DMS114 treated with DMSO at 0.1 percent for 48 hours (cell line): ENCODE results near the gene ENDOU.

ENCODE experiments used
- DNase-seq: peaks from one replicate; lab custom pipeline; 2025; ENCODE audit not compliant: unreplicated experiment; lab: John Stamatoyannopoulos, UW

ENDOU gene

DNA sequence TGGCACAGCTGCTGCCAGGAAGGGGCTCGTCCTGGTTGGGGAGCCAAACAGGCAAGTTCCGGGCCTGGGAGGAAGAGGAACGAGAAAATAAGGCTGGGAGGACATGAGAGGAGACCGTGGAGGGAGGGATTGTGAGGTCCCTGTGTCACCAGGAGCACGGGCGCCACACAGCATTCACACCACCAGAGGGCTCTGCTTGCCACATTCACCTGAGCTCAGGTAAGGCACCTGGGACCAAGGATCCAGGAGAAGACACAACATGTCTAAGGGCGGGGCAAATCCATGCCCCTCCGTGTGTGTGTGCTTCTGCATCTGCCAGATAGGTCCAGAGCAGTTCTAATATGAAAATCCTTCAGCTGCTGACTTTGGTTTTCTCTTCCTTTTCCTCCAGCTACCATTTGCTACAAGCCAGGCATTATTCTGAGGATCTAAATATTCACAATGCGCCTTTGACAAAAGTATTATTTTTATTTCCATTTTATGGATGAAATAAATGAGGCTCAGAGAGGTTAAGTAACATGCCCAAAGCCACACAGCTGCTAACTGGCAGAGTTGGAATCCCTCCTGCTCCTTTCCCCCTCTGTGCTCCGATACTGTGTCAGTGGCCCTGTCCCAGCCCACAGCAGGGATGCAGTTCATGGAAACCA is 18.8 kb upstream of the ENDOU start:
- no peak for DNase-seq

- DNase-seq: no peak
Observed at GRCh38 chr12:47743311-47743860, 18.1 kb upstream of the ENDOU start.

- no peak for DNase-seq
Observed at GRCh38 chr12:47742253-47742825, 17.0 kb upstream of the ENDOU start.

DNA sequence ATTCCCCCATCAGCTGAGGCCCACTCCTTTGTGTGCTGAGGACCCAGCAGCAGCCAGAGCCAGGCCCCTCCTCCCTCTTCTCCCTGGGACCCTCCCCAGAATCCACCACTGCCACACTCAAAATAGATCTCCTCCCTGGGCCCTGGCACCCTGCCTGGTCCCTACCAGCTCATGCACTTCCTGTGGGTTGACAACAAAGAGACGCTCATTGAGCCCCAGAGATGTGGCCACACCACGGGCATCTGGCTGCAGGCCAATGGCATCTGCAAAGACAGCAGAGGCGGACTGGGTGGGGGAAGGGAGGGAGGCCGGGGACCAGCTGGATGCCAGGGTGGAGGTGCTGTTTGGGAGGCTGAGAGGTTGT is 16.0 kb upstream of the ENDOU start:
- DNase-seq: no peak

DNA sequence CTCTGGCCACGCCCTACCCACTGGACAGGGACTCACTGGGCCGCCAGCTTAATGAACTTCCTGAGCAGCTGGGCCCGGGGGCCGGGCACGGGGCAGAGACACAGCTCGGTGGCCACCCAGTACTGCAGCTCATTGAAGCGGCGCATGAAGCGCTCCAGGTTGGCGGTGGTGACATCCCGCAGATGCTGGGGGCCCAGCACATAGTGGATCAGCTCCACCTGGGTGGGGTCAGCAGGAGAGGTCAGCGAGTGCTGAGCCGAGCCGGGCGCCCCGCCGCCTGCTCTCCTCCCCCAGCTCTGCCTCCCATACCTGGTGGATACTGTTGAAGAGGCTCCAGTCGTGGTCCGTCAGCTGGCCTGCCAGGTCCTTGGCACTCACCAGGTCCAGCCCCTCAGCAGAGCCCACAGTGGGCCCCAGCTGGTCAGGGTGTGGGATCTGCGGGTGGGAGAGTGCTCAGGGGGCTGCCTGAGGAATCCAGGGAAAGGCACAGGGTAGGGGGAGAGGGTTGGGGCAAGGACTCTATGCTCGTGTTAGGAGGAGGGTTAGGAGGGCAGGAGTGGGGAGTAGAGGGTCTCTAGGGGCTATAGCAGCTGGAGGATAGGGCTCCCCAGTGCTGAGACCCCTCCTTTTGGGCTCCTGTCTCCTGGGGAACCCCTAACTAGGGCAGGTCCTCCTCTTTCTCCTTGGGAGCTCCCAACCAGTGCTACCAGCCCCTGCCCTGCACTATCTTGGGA is 15.5 kb upstream of the ENDOU start:
- DNase-seq: no peak

DNA sequence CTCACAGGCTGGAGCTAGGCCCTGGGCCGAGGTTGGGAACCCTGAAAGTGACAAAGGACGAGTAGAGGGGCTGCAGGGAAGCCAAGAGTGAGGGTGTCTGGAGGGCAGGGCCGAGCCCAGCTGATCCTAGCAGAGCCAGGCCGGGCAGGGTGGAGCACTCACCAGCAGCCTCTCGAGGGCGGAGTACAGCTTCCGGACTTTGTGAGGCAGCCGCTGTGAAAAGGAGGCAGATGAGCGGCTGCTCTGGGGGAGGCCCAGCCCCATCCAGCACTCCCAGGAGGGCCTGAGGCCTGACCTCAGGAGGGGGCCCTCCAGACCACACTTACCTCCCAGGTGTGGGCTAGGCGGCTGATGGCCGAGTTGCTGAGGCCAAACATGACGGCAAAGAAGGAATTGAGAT is 14.7 kb upstream of the ENDOU start:
- no peak for DNase-seq

GRCh38 chr12:47739297-47739696 is 14.0 kb upstream of the ENDOU start:
- no peak for DNase-seq

DNA sequence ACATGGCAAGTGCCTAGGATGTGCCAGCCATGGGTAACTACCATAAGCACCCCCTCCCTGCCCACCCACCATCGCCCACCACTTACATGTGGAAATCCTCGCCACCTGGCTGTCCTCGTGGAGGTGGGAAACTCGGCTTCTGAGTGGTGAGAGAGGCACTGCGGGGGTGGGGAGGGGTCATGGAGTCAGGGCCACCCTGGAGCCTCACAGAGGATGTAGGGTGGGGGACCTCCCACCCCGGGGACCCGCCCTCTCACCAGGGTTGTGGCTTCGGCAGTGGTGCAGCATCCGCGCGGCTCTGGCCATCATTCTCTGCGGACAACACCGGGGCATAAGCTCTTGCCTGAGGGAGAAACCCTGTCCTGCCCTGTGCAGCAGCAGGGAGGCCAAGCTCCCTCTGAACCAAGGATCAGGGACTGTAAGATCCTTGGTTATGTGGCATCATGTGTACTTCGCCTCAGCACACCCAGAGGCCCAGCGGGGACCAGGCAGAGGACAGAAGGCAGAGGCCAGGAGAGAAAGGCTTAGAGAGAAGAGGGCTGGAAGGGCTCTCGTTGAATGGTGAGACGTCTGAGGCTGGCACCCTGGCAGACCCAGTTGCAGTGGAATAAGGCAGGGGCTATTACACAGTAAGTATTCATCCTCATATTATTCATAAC is 12.8 kb upstream of the ENDOU start:
- no peak for DNase-seq

GRCh38 chr12:47736877-47737676 is 11.8 kb upstream of the ENDOU start:
- DNase-seq: no peak

GRCh38 chr12:47736216-47736615 is 10.9 kb upstream of the ENDOU start:
- DNase-seq: no peak

DNA sequence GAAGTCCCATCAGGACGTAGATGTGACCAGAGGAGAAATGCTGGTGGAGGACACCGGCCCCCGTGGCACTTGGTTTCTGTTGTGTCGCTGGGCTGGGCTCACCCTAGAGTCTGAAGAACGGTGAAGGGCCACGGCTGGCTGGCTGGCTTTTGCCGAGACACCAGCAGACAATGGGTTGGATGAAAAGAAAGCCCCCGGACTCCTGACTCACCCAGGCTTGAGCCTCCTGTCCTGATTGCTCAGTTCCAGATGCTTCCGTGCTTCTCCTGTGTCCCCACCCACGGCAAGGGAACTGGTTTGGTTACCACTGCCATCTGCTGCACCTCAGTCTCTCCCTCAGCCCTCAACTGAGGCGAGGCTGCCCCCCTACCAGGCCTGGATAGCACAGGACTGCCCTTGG is 10.4 kb upstream of the ENDOU start:
- no peak for DNase-seq

DNA sequence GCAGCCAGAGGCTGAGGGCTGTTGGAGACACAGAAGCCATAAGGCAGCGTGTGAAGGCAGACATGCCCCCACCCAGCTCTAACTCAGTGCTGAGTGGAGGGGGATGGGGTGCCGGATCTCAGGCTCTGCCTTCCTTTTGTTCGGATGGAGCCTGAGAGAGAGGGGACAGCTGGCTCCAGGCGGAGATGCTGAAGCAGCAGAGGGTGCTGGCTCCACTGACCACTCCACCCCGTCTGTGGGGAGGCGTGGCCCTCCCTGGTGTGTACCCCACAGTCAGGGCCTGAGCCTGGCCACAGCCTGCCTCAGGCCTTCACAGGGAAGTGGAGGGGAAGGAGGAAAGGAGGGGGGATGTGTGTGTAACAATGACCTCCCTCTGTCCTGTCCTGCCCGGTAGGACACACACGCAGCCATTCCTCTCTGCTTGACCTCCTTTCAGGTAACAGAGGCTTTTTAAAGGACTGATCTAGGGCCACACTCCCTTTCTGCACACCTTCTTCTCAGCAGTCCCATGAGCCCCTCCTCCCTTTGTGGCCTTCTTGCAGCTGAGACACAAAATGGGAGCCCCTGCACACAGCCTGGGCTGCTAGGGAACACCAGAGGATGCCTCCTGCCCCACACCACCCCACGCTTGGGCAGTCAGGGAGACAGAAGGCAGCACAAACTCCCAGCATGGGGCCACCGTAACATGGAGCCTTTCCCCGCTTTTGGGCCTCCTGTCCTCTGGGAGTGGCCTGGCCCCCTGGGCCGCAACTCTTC is 9.6 kb upstream of the ENDOU start:
- no peak for DNase-seq

GRCh38 chr12:47733142-47733541 is 7.9 kb upstream of the ENDOU start:
- DNase-seq: no peak

- DNase-seq: no peak
Observed at GRCh38 chr12:47732504-47732903, 7.2 kb upstream of the ENDOU start.

DNA sequence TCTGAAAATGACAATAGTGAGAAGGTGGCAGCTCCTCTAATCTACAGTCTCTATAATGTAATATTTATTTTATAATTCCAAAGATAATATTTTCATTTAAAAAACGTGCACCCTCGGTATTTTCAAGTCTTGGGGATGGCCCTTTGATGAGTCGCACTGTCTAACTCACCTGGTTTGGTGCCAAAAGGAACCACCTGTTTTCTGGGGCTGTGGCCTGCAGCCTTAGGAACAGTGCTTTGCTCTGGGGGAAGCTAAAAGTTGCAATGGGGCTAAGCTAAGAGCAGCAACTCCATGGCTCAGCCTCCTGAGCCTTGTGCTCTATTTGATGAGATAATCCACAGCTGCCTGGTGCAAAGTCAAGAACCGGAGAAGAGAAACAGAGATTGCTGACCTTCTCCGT is 6.4 kb upstream of the ENDOU start:
- no peak for DNase-seq

GRCh38 chr12:47730341-47730744 is 5.1 kb upstream of the ENDOU start:
- no peak for DNase-seq

DNA sequence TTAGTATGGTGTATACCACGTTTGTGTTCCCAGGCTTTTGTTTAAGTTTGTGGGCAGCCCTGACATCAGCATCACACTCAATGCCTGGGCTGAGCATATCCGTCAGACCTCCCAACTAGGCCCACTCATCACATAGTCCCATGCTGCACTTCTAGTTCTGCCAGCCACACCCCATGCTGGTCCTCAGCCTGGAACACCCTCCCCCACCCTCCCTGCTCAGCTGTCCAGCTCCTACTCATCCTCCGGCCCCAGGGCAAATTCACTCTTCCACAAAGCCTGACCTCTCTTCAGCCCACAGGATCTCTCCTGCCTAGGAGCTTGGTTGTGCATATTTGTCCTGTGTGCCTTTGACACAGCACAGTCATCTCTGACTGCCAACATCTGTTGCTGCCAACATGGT is 3.9 kb upstream of the ENDOU start:
- DNase-seq: no peak

GRCh38 chr12:47725893-47726292 is 603 bp upstream of the ENDOU start:
- DNase-seq: no peak

DNA sequence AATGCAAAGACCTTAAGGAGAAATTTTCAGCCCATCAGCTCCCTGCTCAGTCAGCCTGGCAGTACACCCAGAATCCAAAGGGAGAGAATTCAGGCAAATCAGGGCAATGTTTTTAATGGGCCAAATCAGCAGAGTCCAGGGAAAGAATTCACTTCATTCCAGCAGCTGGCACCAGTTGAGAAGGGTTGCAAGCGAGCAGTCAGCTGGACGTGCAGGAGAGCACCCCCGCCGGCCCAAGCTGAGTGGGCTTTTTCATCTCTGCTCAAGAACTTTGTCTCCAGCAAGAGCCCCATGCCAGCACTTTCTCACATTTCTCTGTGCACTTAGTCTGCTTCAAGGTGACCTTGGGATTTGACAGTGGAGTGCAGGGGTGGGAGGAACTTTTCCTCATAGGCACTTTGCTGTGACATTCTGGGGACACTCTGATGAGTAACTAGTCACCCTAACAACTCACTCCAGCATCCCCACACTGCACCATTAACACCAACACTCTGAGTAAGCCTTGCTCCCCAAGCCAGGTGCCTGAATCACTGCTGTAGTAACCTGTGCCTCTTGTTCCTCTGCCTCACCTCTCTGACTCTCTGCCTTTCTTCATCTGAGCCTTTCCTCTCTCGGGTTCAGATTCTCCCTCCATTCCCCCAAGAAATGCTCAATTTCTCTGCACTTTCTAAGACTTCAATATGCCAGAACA is 2.2 kb downstream of the ENDOU start:
- no peak for DNase-seq
